Measurements from ENCODE around the gene RILPL1.
"Not testable (repeated sequence)": the region's sequence is repeated elsewhere in the genome, so short reads cannot be mapped to it uniquely, and the experiment has no call there.

Gene RILPL1

GRCh38 chr12:123483602-123484248, 49.8 kb downstream of the RILPL1 start:
- TF ChIP-seq CTCF (IDR thresholded peaks at IDR 0.05; ENCODE audit: borderline replicate concordance, insufficient read depth, low read depth, low read length): no peak
- H3K4me3 ChIP-seq (ENCODE audit: low read depth, low read length): no peak overlapping the region

- H3K4me3 ChIP-seq (ENCODE audit: low read depth, low read length): no peak overlapping the region
- TF ChIP-seq CTCF (IDR thresholded peaks at IDR 0.05; ENCODE audit: borderline replicate concordance, insufficient read depth, low read depth, low read length): no peak
These were observed 50.6 kb downstream of the RILPL1 start for GRCh38 chr12:123482876-123483275.

- H3K4me3 ChIP-seq (ENCODE audit: low read depth, low read length): not testable (repeated sequence)
These were observed 52.3 kb downstream of the RILPL1 start for GRCh38 chr12:123481251-123481650.

- no peak overlapping the region for H3K4me3 ChIP-seq (ENCODE audit: low read depth, low read length)
- TF ChIP-seq CTCF (IDR thresholded peaks at IDR 0.05; ENCODE audit: borderline replicate concordance, insufficient read depth, low read depth, low read length): no peak
These were observed 53.9 kb downstream of the RILPL1 start for GRCh38 chr12:123479442-123480180.

GRCh38 chr12:123478762-123479161, 54.8 kb downstream of the RILPL1 start:
- no peak overlapping the region for H3K4me3 ChIP-seq (ENCODE audit: low read depth, low read length)
- TF ChIP-seq CTCF (IDR thresholded peaks at IDR 0.05; ENCODE audit: borderline replicate concordance, insufficient read depth, low read depth, low read length): no peak

DNA sequence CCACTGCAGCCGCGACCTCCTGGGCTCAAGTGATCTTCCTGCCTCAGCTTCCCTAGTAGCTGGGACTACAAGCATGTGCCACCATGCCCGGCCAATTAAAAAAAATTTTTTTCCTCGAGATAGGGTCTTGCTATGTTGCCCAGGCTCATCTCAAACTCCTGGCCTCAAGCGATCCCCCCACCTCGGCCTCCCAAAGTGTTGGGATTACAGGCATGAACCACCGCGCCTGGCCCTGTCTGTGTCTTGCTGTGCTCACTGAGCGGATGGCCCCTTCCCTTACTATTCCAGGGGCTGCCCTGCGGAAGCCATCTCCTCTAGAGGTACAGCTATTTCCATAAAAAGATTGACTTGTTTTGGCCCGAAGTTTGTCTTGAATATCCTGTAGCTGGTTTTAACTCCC, 55.5 kb downstream of the RILPL1 start:
- TF ChIP-seq CTCF (IDR thresholded peaks at IDR 0.05; ENCODE audit: borderline replicate concordance, insufficient read depth, low read depth, low read length): no peak
- H3K4me3 ChIP-seq (ENCODE audit: low read depth, low read length): no peak overlapping the region

- TF ChIP-seq CTCF (IDR thresholded peaks at IDR 0.05; ENCODE audit: borderline replicate concordance, insufficient read depth, low read depth, low read length): no peak
- no peak overlapping the region for H3K4me3 ChIP-seq (ENCODE audit: low read depth, low read length)
These were observed 58.2 kb downstream of the RILPL1 start for GRCh38 chr12:123475246-123475703.
